KG1 (cell line): Measurements from ENCODE around the gene SPRTN.
"Not testable (repeated sequence)": the region's sequence is repeated elsewhere in the genome, so short reads cannot be mapped to it uniquely, and the experiment has no call there.

ENCODE experiments used
- DNase-seq: peaks from one replicate; lab custom pipeline; 2025; lab: John Stamatoyannopoulos, UW

SPRTN gene

DNA sequence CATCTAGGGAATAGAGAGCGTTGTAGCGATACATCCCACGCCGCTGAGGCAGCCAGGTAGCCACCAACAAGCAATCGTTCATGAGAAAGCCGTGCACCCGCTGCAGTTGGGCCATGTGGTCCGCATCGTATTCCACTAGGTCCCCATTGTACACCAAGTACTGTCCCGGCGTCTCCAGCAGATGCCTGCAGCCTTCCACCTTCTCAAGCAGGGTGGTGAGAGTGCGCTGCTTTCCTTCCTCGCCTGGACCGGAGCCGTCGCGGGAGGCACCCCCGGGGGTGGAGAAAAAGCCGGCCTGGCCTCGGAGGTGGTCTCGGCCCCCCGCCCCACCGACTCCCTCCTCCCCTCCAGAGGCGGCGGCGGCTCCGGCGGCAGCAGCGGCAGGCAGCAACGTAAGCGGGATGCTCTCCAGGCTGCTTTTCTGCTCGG, 1.0 kb upstream of the SPRTN start:
- DNase-seq: no peak

DNA sequence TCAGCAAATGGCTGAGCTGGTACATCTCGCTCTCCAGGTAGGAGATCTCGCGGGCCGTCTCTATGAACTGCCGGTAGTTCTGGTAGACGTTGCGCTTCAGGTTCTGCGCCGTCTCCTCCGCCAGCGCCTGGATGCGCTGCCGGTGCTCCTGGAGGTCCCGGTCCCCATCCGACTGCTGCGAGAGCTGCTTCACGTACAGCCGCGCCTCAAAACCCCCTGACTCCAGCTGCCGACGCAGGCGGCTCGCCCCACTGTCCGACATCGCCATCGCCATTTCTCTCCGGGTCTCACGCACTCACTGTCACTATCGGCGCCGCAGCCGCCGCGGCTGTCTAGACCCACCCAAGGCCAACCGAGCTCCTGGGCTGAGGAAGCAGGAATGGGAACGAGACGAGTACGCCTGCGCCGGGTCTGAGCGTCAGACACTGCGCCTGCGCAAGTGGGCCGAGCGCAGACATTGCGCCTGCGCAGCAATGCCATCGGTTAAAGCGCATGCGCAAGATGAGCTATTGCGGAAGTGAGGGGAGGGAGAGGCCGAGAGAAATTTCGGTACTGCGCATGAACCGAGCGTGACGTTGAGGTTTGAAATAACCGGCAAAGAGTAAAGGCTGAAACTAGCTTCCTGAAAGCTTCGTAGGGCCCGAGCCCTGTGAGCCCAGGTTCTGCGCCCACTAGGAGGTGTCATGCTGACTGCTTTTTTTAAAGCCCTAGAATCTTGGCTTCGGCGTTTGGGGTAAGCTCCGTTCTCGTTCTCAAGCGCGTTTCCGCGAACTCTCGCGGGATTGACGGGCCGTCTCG, 422 bp upstream of the SPRTN start, which contains the start of gene EXOC8:
Gene EXOC8, minus strand, starts transcription at position 381 of the 798 bp plus-strand sequence. Its CDS starts 107 bp downstream, at position 274.
- DNase-seq: peak; percentile 99

DNA sequence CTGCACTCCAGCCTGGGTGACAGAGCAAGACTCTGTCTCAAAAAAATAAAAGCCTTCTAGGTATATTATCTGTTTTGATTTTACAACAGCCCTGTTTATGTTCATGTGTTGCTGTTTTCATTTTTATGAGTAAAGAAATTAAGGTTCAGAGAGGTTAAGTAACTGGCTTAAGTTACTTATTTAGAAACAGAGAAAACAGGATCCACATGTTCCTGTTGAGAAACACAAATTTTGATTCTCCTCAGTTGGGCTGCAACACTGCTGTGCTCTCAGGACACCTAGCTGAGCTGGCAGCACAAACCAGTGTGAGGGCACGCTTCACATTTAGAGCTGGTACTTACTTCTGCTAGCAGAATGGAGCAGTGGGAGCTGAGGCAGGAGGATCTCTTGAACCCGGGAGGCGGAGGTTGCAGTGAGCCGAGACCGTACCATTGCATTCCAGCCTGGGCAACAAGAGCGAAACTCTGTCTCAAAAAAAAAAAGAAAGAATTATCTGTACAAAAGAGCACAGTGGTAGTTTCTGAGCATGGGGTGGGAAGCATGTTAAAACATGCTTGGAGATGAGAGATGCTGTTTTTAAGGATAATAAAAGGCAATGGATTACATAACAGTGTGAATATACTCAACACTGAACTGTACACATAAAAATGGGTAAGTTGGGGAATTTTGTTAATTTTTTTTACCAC, 2.4 kb downstream of the SPRTN start:
- DNase-seq: no peak

DNA sequence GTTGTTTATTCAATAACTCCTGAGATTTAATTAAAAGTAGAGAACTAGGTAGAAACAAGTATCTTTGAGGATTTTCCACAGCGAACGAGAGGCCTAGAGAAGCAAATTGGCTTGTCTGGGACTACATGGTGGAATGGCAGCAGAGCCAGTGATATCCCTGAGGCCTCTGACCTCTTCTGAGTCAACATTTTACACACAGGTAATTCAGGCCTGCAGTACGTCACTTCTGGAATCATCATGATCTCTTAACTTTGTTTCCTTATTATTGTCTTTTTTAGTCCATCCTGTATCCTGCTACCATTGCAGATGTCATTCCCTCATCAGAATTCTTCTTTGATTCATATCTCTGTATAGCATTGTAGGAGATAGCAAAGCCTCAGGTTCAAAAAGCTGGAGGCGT, 9.9 kb downstream of the SPRTN start:
- no peak for DNase-seq

DNA sequence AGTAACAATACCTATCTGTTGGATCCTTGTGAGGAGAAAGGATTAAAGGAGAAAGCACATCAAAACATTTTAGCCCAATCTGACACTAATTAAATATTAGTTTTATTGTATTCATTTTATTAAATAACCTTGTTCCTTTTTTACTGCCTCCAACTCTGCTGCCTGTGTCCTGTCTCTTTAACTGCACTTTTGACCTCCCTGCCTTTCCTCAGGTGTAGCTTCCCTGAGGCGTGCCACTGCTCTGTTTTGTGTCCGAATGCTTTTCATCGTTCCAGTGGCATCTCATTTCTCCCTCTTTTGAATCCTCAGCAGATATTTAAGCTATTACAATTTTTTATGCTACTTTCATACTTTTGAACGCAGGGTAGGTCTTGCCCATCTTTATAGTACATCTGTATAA, 10.3 kb downstream of the SPRTN start:
- DNase-seq: no peak

DNA sequence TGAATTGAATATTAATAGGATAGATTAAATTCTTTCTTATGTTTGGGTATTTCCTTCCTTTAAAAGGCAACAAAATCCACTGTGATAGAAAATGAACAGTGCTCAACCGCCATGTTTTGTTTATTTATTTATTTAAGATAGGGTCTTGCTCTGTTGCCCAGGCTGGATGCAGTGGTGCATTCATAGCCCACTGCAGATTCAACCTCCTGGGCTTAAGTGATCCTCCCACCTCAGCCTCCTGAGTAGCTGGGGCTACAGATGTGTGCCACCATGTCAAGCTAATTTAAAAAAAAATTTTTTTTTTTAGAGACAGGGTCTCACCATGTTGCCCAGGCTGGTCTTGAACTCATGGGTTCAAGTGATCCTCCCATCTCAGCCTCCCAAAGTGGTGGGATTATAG, 10.8 kb downstream of the SPRTN start:
- not testable (repeated sequence) for DNase-seq

DNA sequence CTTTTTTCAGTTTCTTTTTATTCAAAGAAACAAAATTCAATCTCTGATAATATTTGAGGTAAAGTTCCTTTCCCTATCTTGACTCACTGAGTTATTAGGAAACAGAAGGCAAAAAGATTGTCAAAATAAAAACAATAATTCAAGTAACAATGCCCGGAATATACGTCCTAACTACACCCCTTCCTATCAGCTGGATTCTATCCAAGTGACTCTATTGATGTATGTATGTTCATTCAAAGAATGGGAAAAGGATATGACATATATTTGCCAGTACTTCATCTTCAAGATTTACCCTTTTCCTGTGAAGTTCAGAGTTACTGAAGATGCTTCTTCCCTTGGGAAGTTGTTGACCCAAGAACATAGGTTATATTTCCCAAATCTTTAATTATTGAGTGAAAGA, 13.7 kb downstream of the SPRTN start:
- no peak for DNase-seq

DNA sequence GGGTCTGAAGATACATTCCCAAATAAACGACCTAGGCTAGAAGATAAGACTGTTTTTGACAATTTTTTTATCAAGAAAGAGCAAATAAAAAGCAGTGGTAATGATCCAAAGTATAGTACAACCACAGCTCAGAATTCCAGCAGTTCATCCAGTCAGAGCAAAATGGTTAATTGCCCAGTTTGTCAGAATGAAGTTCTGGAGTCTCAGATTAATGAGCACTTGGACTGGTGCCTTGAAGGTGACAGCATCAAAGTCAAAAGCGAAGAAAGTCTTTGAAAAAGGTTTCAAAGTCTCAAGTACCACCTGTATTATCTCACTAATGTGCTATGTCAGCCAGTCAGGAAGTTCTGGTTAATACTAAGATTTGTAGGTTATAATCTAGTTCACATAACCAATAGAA, 15.0 kb downstream of the SPRTN start:
- DNase-seq: no peak

DNA sequence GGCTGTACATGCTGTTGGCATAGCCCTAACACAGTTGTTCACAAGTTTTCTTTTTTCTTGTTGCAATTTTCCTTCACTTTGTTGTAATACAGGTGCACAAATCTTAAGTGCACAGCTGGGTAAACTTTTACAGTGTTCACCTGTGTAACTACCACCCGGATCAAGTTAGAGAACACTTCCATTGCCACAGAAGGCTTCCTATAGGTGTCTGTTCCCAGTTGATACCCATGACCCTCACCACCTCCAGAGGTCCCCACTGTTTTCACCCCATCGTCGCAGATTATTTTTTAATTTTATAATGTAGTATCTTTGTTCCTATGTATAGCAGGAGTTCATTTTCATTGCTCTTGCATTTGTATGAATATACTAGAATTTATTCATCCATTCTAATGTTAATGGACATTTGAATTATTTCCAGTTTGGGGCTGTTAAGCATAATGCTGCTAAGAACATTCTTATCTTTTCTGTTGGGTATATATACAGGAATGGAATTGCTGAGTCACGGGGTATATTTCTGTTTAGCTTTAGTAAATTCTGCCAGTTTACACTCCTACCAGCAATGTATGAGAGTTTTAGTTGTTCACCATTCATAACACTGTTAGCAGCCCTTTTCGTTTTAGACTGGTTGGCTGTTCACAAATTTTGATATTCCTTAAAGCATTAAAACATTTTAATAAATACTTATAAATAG, 16.4 kb downstream of the SPRTN start:
- DNase-seq: no peak

DNA sequence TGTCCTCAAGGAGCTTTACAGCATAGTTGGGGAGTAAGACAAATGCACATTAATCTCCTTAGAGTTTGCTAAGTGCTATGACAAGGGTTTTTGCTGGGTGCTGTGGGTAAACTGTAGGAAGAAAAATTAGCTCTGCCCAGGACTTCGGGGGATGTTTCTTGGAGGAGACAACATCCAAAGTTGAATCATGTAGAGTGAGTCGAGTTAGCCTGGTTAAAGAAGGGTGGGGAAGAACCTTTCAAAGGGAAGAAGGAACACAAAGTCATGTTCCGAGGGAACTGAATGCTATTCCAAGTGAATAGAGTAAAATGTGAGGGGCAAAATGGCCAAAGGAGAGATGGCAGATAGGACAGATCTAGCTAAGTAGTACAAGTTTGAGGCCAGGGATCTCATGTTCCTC, 17.1 kb downstream of the SPRTN start:
- no peak for DNase-seq

DNA sequence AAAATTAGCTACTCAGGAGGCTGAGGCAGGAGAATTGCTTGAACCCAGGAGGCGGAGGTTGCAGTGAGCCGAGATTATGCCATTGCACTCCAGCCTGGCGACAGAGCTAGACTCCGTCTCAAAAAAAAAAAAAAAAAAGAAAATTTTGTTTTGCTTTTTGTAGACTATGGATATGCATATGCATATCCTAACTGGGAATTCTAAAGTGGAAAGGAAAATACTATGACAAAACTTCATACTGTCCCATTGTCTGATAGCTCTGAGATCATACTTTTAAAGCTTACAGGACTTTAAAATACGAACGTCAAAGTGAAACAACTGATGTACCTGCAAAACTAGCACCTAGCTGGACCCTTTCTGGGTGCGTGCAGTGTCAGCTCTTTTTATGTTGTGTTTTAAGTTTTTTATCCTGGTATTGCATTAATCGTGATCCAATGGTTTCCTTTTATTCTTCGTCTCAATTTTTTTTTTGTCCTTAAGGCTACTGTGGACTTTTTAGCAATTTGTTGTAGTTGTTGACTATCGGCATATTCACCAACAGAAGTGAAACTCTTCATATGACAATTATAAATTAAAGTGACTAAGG, 19.2 kb downstream of the SPRTN start:
- no peak for DNase-seq

DNA sequence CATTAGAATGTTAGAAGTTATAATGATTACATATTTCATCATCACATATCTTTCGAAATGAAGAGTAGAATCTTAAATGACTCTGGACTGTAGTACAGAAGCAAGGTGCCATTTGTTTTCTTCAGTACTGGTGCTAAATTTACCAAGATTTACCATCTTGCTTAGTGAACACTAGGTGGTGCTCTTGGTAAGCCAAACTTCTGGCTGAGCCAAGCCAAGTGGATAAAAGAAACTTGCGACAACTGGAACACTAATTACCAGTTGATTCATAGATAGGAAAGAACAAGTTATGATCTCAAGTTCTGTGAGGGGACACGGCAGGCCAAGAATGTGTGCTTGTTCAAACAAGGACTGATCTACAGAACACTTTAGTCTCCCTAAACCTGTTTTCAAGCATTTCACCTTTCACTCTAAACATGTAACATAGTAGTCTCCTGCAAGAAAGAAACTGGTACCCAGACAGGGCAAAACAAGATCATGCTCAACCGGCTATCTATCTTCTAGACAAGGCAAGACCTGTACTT, 19.8 kb downstream of the SPRTN start:
- DNase-seq: peak; percentile 54

DNA sequence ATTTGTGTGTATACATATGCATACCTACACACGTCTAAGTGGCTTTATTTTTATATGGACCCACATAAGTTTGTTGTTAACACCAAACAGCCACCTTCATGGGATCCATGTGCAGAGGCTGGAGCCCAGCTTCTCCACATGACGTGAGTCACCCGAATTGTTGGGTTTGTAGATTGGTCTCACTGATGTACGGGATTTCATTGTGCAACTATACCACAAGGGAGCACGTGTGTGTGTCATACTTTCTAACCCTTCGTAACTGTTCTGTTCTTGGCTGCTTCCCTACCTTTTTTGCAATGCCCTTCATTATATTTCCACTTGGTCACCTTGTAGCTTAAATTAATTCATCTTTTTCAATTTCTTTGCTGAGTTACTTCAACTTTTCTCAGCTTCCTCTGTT, 21.0 kb downstream of the SPRTN start:
- no peak for DNase-seq

DNA sequence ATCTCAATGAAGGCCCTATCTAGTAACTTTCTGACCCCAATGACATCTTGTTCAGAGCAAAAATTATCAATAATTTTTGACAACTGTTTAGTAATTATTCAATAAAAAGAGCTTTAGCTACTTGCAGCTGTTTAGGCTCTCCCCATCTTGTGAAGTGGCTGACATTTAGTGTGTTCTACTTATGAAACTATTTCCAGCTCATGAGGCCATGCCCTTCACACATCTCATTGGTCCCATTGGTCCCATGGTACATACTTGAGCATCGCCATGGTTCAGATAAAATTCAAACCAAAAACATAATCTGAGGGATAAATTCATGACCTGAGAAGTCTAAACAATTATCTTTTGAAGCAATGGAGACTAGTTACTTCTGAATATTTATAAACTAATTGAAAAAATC, 24.2 kb downstream of the SPRTN start:
- DNase-seq: no peak

DNA sequence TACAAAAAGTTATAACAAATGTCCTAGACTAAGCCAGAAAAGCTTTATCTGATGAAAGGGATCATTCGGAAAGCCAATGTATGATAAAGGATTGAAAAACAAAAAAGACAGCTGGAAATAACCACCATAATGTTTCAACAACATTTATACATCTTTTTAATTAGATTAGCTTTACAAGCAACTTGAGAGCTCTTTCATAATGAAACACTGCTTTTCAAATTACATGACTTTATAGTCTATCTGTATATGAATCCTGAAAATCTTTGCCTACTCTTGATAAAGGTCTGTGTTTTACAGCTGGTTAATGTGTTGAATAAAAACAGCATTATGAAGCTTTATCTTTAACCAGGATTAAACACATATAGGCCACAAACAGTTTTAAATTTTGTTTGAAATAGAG, 25.5 kb downstream of the SPRTN start:
- DNase-seq: no peak

DNA sequence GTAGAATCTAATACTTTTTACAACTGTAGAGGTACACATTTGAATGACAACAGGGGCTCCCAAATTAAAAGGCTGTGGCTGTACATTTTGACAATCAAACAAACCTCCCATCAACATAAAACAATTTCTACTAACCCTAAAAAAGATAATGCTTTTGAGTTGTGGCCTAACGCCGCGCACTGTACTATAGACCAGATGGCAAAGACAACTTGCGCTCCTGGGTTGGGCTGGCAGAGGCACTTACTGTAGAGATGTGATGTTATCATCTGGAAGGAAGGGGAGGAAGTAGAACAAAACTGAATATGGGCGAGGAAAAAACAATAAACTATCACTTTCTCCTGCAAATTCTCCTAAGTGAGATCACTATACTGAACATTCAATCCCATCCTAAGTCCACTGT, 26.1 kb downstream of the SPRTN start:
- DNase-seq: no peak

DNA sequence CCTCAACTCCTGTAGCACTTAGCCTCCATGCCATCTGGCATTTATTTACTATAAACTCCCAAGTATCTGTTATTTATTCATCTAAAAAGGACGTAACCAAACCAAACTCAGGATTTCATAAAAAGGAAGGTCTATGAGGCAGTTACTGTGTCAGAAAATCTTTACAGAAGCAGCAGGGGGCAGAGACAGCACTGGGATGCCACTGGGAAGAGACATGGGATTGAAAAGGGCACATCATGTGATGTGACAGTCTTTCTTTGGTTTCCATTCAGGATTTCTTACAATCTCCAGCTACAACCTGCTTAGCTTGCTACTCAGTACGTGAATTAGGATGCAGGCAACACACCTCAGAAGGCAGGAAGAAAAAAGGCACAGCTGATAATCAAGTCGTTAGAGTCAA, 31.2 kb downstream of the SPRTN start:
- DNase-seq: no peak

DNA sequence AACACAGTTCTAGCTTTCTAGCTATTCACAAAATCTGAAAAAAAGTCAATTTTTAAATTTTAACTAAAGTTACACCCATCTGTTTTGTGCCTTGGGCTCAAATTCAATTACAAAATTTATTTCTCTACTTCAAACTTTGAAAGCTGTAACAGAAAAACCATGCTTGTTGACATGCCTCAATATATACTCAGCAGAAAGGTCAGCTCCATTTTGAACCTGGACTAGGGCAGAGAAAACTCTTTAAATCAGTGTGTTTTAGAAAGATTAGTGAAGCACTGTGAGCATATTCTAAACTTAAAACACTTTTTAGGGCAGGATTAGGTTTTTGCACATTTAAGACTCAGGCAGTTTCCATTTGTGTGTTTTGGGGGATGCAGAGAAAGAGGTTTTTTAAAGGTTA, 34.4 kb downstream of the SPRTN start:
- no peak for DNase-seq

DNA sequence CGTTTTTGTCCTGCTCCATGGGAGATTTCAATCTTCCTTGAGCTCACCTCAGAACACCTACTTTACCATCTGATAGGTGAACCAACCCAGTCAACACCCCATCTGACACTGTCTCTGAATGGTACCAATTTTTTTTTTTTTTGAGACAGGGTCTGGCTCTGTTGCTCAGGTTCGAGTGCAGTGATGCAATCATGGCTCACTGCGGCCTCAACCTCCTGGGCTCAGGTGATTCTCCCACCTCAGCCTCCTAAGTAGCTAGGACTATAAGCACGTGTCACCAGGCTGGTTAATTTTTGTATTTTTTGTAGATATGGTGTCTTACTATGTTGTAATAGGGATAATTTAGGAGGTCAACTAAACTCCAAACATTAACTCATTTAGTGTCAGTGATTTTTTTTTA, 36.3 kb downstream of the SPRTN start:
- no peak for DNase-seq

DNA sequence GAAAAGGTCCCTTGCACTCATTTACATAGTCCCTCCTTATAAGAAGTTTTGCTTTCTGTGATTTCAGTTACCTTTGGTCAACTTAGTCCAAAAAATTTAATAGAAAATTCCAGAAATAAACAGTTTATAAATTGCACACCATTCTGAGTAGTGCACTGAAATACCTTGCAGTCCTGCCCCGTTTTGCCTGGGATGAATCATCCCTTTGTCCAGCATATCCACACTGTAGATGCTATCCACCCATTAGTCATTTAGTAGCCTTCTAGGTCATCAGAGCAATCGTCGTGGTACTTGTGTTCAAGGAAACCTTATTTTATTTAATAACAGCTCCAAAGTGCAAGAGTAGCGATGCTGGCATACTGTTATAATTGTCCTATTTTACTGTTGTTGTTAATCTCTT, 38.0 kb downstream of the SPRTN start:
- no peak for DNase-seq

DNA sequence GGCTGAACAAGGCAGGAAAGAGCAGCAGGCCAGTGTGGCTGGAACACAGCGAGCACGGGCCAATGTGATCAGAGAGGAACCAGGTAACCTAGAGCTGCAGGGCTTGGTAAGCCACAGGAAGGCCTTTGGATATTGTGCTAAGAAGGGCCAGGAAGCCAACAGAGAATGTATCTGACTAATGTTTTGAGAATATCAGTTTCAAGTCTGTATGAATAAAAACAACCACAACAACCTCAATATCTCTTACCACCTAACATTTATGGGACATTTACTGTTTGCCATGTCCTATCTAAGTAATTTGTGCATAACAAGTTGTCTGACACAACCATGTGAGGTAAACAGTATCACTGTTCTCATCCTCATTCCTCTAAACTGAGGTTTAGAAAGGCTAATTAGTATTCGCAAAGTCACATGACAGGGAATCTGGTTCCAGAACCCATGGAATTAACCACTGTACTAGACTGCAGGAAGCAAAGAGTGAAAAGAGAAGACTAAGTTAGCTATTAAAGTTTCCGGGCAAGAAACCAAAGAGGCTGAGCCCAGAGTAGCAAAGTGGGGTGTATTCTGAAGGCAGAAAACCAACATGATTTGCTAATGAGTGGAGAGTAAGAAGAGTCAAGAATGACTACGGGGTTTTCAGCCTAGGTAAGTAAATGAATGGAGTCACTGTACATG, 38.9 kb downstream of the SPRTN start:
- peak; percentile 36 for DNase-seq

DNA sequence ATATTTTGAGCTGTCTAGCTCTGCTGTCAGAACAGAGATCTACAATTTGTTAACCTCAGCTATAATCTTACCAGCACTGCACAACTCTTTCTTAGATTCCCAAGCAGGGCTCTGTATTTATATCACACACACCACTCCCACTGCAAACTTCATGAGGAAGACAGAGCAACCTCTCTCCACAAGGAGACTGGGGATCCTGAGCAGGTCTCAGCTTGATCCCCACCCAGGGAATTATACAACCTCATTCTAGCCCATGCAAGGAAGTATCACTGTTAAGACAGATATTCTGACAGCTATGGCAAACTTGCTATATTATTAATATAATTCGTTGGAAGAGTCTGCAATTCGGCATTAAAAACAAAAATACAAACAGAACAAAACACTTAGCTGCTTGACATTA, 43.6 kb downstream of the SPRTN start:
- no peak for DNase-seq
